Stimulated activated CD4-positive, alpha-beta T cell treated with anti-CD3 and anti-CD28 coated beads, Interleukin-2, amount 100 ng/mL, for 24 hours (primary cell): ENCODE measurements around the gene RAC3.

Source experiments
- DNase-seq, 2 donors: peaks; one replicate each; pipeline ENCODE4 v3.0.0-alpha.2; 2020

Gene RAC3

GRCh38 chr17:82077617-82078358, 46.3 kb downstream of the RAC3 start:
- DNase-seq = no peak

GRCh38 chr17:82078433-82078832, 47.0 kb downstream of the RAC3 start:
- no peak for DNase-seq

- no peak for DNase-seq
Observed at GRCh38 chr17:82079001-82079677, 47.7 kb downstream of the RAC3 start.

- no peak for DNase-seq
Observed at GRCh38 chr17:82080048-82080788, 48.7 kb downstream of the RAC3 start.

DNA sequence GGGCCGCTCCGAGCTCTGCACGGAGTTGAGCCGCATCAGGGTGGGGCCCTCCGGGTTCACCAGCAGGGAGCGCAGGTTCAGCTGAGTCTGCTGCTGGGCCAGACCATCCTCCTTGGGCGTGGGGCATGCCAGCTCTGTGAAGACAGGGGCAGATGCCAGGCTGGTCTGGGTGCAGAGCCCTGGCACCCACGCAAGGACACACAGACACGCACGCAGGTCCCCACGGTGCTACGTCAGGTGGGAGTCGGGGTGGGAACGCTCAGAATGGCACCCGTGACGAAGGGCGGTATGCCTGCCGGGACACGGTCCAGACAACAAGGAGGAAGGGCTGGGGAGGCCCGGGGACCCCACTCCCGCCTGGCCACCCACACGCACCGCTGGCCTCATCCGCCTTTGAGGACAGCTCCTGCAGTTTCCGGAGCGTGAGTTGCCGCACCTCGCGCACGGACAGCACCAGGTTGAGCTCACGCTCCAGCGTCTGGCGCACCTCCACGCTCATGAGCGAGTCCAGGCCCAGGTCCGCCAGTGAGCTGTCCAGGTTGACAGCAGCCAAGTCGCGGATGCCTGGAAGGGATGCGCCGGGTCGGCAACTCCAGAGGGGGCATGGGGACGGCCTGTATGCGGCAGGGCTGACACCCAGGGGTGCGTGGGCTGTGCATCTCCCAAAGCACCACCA, 49.4 kb downstream of the RAC3 start:
- no peak for DNase-seq

DNA sequence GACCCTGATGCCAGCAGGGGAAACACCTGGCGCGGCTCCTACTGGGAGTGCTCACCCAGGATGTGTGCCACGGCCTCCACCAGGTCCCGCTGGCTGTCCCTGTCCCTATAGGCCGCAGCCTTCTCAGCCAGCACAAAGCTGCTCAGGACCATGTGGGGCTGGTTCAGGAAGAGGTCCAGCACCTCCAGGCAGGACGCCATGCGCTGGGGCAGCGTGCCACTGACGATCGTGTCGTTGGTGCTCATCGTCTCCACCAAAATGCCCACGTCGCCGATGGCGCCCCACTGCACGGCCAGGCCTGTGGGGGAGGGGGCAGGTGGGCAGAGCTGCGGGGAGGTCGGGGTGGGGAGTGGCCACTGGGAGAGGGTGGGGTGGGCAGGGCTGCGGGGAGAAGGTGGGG, 50.1 kb downstream of the RAC3 start:
- DNase-seq = no peak

DNA sequence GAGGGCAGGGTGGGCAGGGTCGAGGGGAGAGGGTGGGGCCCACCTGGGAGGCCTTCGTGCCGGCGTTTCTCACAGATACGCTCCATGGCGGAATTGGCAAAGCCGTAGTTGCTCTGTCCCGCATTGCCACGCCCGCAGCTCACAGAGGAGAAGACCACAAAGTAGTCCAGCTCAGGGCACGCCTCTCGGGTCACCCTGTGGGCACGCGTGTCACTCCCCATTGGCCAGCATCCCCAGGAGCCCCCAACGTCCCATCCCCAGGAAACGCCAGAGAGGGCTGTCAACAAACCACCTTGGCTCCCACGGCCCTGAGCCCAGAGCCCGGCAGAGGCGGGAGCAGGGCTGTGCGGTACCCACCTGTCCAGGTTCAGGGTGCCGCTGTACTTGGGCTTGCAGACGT, 50.5 kb downstream of the RAC3 start:
- no peak for DNase-seq

DNA sequence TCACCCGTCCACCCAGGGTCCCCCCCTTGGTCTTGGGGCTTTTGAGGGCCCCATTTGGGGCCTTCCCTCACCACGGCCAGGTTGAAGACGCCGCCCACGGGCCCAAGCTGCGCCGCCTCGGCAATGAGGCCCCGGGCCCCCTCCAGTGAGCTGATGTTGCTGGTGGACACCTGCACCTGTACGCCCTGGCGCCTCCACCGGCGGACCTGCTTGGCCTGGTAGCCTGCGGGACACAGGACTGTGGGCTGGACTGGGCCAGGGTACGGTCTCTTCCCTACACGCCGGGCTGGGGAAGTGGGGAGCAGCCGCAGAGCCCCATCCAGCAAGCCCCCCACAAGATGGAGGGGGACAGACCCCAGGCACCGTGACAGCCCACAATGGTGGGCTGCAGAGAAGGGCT, 51.0 kb downstream of the RAC3 start:
- no peak for DNase-seq

- no peak for DNase-seq
Observed at GRCh38 chr17:82083009-82083408, 51.5 kb downstream of the RAC3 start.
